K562 (cell line): ENCODE data around the gene CFAP73.

Experiments
- CTCF ChIP-seq, 3 experiments: IDR thresholded peaks in 2 of 3; conservative IDR thresholded peaks in 1 of 3; 2 replicates each; pipeline ENCODE4 v1.5.1; 2011 to 2012; ENCODE audit warnings: low read length in 3 of 3, mild to moderate bottlenecking in 3 of 3, control low read depth in 2 of 3, improper control_type of control experiment in 1 of 3, inconsistent platforms in 1 of 3, low read depth in 1 of 3, mixed read lengths in 1 of 3, moderate library complexity in 1 of 3; ENCODE audit not compliant: insufficient read depth in 2 of 3
- HCFC1 ChIP-seq: IDR thresholded peaks from 2 replicates; pipeline ENCODE4 v1.6.1; 2012; ENCODE audit warnings: low read depth, low read length, improper control_type of control experiment
- HNRNPL ChIP-seq: fragments of 200-400 bp; formaldehyde crosslinking; IDR thresholded peaks from 2 replicates; pipeline ENCODE4 v1.6.1; 2017; ENCODE audit warnings: low read depth, mild to moderate bottlenecking, low read length
- NR2C2 ChIP-seq, 2 experiments: fragments of 200-800 bp in 1 of 2; sonication (Bioruptor generic) in 1 of 2; sonication (generic) in 1 of 2; formaldehyde crosslinking in 1 of 2; IDR thresholded peaks; 2 replicates each; pipeline versions ENCODE4 v1.6.1 to v1.8.0; 2016 to 2022; ENCODE audit warnings: mild to moderate bottlenecking in 1 of 2, missing compliant biosample characterization in 1 of 2, missing genetic modification characterization in 1 of 2, missing genetic modification reagents in 1 of 2
- NR2F6 ChIP-seq: fragments of 450-650 bp; formaldehyde crosslinking; IDR thresholded peaks from 2 replicates; pipeline ENCODE4 v1.4.0; 2020; ENCODE audit warnings: mild to moderate bottlenecking
- PRPF4 ChIP-seq: fragments of 200-400 bp; formaldehyde crosslinking; IDR thresholded peaks from one replicate; pipeline ENCODE4 v1.6.1; 2017; ENCODE audit warnings: low read length, low read depth, mild to moderate bottlenecking; ENCODE audit not compliant: insufficient read depth, poor library complexity, severe bottlenecking
- SIN3A ChIP-seq, 2 experiments: fragments of 150-350 bp in 1 of 2; IDR thresholded peaks; 2 replicates each; pipeline ENCODE4 v1.6.1; 2011 to 2016; ENCODE audit warnings: borderline replicate concordance in 2 of 2, low read depth in 2 of 2, low read length in 2 of 2, mild to moderate bottlenecking in 2 of 2, moderate library complexity in 2 of 2; ENCODE audit not compliant: control insufficient read depth in 1 of 2
- TAF1 ChIP-seq: IDR thresholded peaks from 2 replicates; pipeline ENCODE4 v1.6.1; 2011; ENCODE audit warnings: mild to moderate bottlenecking, low read length, moderate library complexity; ENCODE audit not compliant: insufficient read depth, control insufficient read depth, severe bottlenecking; ENCODE audit errors: extremely low read depth
- ZNF311 ChIP-seq: fragments of 250-450 bp; sonication (Bioruptor Pico); IDR thresholded peaks from 2 replicates; pipeline ENCODE4 v1.4.0; 2020; ENCODE audit warnings: mild to moderate bottlenecking, moderate library complexity
- ZNF436 ChIP-seq: fragments of 250-450, 450-650 bp; sonication (Bioruptor Pico); formaldehyde crosslinking; IDR thresholded peaks from 2 replicates; pipeline ENCODE4 v1.7.0; 2020; ENCODE audit warnings: mild to moderate bottlenecking
- ZNF75A ChIP-seq: fragments of 450-650 bp; formaldehyde crosslinking; IDR thresholded peaks from 2 replicates; pipeline ENCODE4 v1.4.0; 2020; ENCODE audit warnings: mild to moderate bottlenecking
- TF ChIP-seq, protein P1 (sequence below): fragments of 450-650 bp; formaldehyde crosslinking; IDR thresholded peaks from 2 replicates; pipeline ENCODE4 v1.4.0; 2022; ENCODE audit warnings: mild to moderate bottlenecking, moderate library complexity

GRCh38 chr12:113159937-113160336, 10.4 kb downstream of the CFAP73 start:
- TF ChIP-seq HNRNPL (no peak), PRPF4 (no peak), HCFC1 (no peak), NR2C2 (CRISPR knock-in tag; IDR thresholded peaks at IDR 0.05) (no peak), NR2C2 (tag; IDR thresholded peaks at IDR 0.05) (no peak), CTCF (IDR thresholded peaks at IDR 0.05 in 2 of 3, conservative IDR thresholded peaks at IDR 0.05 in 1 of 3; ENCODE audit: insufficient read depth in 2 of 3, low read depth in 1 of 3, low read length in 3 of 3) (no peak), SIN3A (IDR thresholded peaks at IDR 0.05; ENCODE audit: borderline replicate concordance in 2 of 2, control insufficient read depth in 1 of 2, low read depth in 2 of 2, low read length in 2 of 2) (no peak), ZNF436 (no peak), TAF1 (no peak), ZNF75A (no peak), NR2F6 (CRISPR knock-in tag) (no peak), ZNF311 (no peak)
- TF ChIP-seq, protein P1, sequence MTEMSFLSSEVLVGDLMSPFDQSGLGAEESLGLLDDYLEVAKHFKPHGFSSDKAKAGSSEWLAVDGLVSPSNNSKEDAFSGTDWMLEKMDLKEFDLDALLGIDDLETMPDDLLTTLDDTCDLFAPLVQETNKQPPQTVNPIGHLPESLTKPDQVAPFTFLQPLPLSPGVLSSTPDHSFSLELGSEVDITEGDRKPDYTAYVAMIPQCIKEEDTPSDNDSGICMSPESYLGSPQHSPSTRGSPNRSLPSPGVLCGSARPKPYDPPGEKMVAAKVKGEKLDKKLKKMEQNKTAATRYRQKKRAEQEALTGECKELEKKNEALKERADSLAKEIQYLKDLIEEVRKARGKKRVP (CRISPR knock-in tag): no peak
